Measurements from ENCODE around the gene PKDCC.

PKDCC gene

DNA sequence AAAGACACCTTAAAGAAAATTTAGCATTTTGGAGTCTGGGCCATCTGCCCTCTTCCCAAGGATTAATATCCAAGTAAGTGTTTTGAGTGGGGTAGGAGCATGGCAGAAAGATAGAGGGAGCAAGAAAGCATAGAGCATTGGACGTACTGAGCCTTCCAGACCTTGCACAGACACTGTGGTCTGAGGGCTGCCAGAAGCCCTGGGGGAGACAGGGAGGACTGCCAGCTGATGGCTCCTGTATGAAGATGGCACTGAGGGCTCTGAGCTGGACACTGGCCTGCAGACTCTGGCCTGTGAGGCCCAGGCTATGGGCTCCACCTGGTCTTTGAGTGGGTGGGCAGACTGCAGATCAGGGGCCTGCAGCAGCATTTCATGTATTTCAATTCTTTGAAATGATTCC lies 2.9 kb upstream of the PKDCC start:
- no peak for DNase-seq
- no peak overlapping the region for H3K27ac ChIP-seq
- H3K36me3 ChIP-seq (replicated peaks), result no peaks in the 10 kb centered on the region
- H3K4me3 ChIP-seq (ENCODE audit: low read depth, low read length), result no peak overlapping the region
- H3K27me3 ChIP-seq (replicated peaks), result no peaks in the 10 kb centered on the region
- TF ChIP-seq, protein P1, sequence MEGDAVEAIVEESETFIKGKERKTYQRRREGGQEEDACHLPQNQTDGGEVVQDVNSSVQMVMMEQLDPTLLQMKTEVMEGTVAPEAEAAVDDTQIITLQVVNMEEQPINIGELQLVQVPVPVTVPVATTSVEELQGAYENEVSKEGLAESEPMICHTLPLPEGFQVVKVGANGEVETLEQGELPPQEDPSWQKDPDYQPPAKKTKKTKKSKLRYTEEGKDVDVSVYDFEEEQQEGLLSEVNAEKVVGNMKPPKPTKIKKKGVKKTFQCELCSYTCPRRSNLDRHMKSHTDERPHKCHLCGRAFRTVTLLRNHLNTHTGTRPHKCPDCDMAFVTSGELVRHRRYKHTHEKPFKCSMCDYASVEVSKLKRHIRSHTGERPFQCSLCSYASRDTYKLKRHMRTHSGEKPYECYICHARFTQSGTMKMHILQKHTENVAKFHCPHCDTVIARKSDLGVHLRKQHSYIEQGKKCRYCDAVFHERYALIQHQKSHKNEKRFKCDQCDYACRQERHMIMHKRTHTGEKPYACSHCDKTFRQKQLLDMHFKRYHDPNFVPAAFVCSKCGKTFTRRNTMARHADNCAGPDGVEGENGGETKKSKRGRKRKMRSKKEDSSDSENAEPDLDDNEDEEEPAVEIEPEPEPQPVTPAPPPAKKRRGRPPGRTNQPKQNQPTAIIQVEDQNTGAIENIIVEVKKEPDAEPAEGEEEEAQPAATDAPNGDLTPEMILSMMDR (IDR thresholded peaks at IDR 0.05; ENCODE audit: low read depth, low read length, missing control alignments), result no peak
- in situ Hi-C loops (cut with HindIII; ENCODE audit: low pct_ligation_motif_present, low sequenced_read_pairs), result no loop called here

GRCh38 chr2:42045352-42045751 lies 2.5 kb upstream of the PKDCC start:
- no peak overlapping the region for H3K4me3 ChIP-seq (ENCODE audit: low read depth, low read length)
- in situ Hi-C loops (cut with HindIII; ENCODE audit: low pct_ligation_motif_present, low sequenced_read_pairs), result no loop called here
- TF ChIP-seq, protein P1 (IDR thresholded peaks at IDR 0.05; ENCODE audit: low read depth, low read length, missing control alignments), result no peak
- H3K27ac ChIP-seq, result no peak overlapping the region
- no peaks in the 10 kb centered on the region for H3K36me3 ChIP-seq (replicated peaks)
- H3K27me3 ChIP-seq (replicated peaks), result no peaks in the 10 kb centered on the region
- no peak for DNase-seq

- in situ Hi-C loops (cut with HindIII; ENCODE audit: low pct_ligation_motif_present, low sequenced_read_pairs), result no loop called here
- no peak overlapping the region for H3K4me3 ChIP-seq (ENCODE audit: low read depth, low read length)
- no peaks in the 10 kb centered on the region for H3K36me3 ChIP-seq (replicated peaks)
- TF ChIP-seq, protein P1 (IDR thresholded peaks at IDR 0.05; ENCODE audit: low read depth, low read length, missing control alignments), result no peak
- no peak overlapping the region for H3K27ac ChIP-seq
- DNase-seq, result no peak
- H3K27me3 ChIP-seq (replicated peaks), result no peaks in the 10 kb centered on the region
Measured at GRCh38 chr2:42045848-42046748, 1.7 kb upstream of the PKDCC start.

- Histone ChIP-seq H3K27ac (no peak overlapping the region), H3K36me3 (replicated peaks) (no peaks in the 10 kb centered on the region), H3K4me3 (ENCODE audit: low read depth, low read length) (peak overlapping the region; percentile 62), H3K27me3 (replicated peaks) (no peaks in the 10 kb centered on the region)
- TF ChIP-seq, protein P1 (IDR thresholded peaks at IDR 0.05; ENCODE audit: low read depth, low read length, missing control alignments), result no peak
- in situ Hi-C loops (cut with HindIII; ENCODE audit: low pct_ligation_motif_present, low sequenced_read_pairs), result no loop called here
- DNase-seq, result no peak
Measured at GRCh38 chr2:42046819-42047487, 868 bp upstream of the PKDCC start.

- Histone ChIP-seq H3K36me3 (replicated peaks) (peaks cover 2% of the 10 kb centered on the region), H3K27me3 (replicated peaks) (no peaks in the 10 kb centered on the region), H3K4me3 (ENCODE audit: low read depth, low read length) (peak overlapping the region; percentile 76), H3K27ac (peak overlapping the region; percentile 57)
- DNase-seq, result no peak
- in situ Hi-C loops (cut with HindIII; ENCODE audit: low pct_ligation_motif_present, low sequenced_read_pairs), result no loop called here
- TF ChIP-seq, protein P1 (IDR thresholded peaks at IDR 0.05; ENCODE audit: low read depth, low read length, missing control alignments), result no peak
Measured at GRCh38 chr2:42048299-42049220, 739 bp downstream of the PKDCC start.

Data from brain microvascular endothelial cell (primary cell).